ENCODE data around the gene RBMS3.

DNA sequence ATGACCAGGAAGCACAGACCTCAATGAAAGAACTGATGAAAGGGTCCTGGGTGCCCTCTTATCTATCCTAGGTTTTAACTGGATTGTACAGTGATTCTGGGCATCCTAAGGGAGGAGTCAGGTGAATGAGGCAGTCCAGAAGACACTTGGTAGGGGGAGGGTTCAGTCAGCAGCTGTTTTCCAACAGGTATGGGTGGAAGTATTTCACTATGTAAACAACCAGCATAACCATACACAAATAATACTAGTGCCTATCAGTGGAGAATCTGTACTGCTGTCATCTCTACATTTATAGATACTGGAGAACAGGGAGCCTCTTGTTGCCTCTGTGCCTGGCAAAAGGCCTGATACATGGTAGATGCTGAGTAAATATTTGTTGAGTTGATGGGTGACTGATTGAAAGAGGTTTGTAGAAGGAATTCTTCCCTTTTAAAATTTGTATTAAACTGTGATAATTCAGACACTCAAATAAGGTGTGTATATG lies 328.5 kb downstream of the RBMS3 start:
- TF ChIP-seq CTCF (IDR thresholded peaks at IDR 0.05; ENCODE audit: insufficient read depth, low read depth, low read length) (no peak), EZH2 (IDR thresholded peaks at IDR 0.05; ENCODE audit: insufficient read depth, low read length) (no peak)
